Smooth muscle cell (in vitro differentiated cells): ENCODE data around the gene DNAJC21. TPM values are rescaled to one million over a fixed set of nuclear protein-coding genes. Genes with fewer than 3 reads are reported as not detected.

Experiments used
- DNase-seq: peaks from one replicate; lab custom pipeline; 2025; ENCODE audit not compliant: unreplicated experiment; lab: John Stamatoyannopoulos, UW
- H2AFZ ChIP-seq: fragments of 200-600 bp; sonication (generic); 2 replicates; pipeline ENCODE4 v1.6.0; 2016; ENCODE audit warnings: antibody characterized with exemption, low read depth, mild to moderate bottlenecking
- H3F3A ChIP-seq: fragments of 200-600 bp; sonication (generic); 2 replicates; pipeline ENCODE4 v1.6.0; 2017; ENCODE audit warnings: antibody characterized with exemption, low read depth
- H3K27ac ChIP-seq: fragments of 200-600 bp; sonication (generic); 2 replicates; pipeline ENCODE4 v1.5.1; 2016; ENCODE audit warnings: low read depth, mild to moderate bottlenecking
- H3K27me3 ChIP-seq: fragments of 200-600 bp; sonication (generic); 2 replicates; pipeline ENCODE4 v1.6.1; 2016; ENCODE audit warnings: low read depth, mild to moderate bottlenecking
- H3K36me3 ChIP-seq: fragments of 200-600 bp; sonication (generic); 2 replicates; pipeline ENCODE4 v1.5.1; 2016; ENCODE audit warnings: low read depth
- H3K4me1 ChIP-seq: fragments of 200-600 bp; sonication (generic); 2 replicates; pipeline ENCODE4 v1.5.1; 2016; ENCODE audit warnings: low read depth
- H3K4me2 ChIP-seq: fragments of 200-600 bp; sonication (generic); 2 replicates; pipeline ENCODE4 v1.6.0; 2016; ENCODE audit warnings: mild to moderate bottlenecking
- H3K4me3 ChIP-seq: fragments of 200-600 bp; sonication (generic); 2 replicates; pipeline ENCODE4 v1.5.1; 2016; ENCODE audit warnings: mild to moderate bottlenecking
- H3K79me2 ChIP-seq: fragments of 200-600 bp; sonication (generic); 2 replicates; pipeline ENCODE4 v1.6.0; 2016; ENCODE audit warnings: low read depth, mild to moderate bottlenecking
- H3K9ac ChIP-seq: fragments of 200-600 bp; sonication (generic); 2 replicates; pipeline ENCODE4 v1.6.0; 2016; ENCODE audit warnings: low read depth
- H3K9me3 ChIP-seq: fragments of 200-600 bp; sonication (generic); replicated peaks from 2 replicates; pipeline ENCODE4 v1.5.1; 2016; ENCODE audit warnings: low read depth
- H4K20me1 ChIP-seq: fragments of 200-600 bp; sonication (generic); 2 replicates; pipeline ENCODE4 v1.6.0; 2016; ENCODE audit warnings: low read depth
- CTCF ChIP-seq: fragments of 200-600 bp; sonication (generic); IDR thresholded peaks from 2 replicates; pipeline ENCODE4 v1.5.1; 2017; ENCODE audit warnings: borderline replicate concordance, mild to moderate bottlenecking, antibody characterized with exemption; ENCODE audit not compliant: insufficient read depth, poor library complexity, severe bottlenecking
- WGBS: methylation state at CpG from one replicate; pipeline ENCODE4 v1.1.7; 2016; ENCODE audit warnings: low lambda C conversion rate; 5-methylcytosine and 5-hydroxymethylcytosine counted together
- polyA plus RNA-seq: library from polyadenylated mRNA; unstranded; fragments of >200 nt; fragmentation: Nextera tagmentation; extraction: Ambion mirVana; gene quantifications from 2 replicates; pipeline ENCODE4 v1.2.1, GENCODE V29; 2016
- total RNA-seq: library from RNA; depleted of rRNA; stranded (reverse); fragments of >200 nt; gene quantifications from 2 replicates; pipeline ENCODE4 v1.2.3, GENCODE V29; 2014

Gene DNAJC21
- total and polyA plus RNA-seq, 2 experiments from 2014 or later: 21.8 to 27.9 TPM

GRCh38 chr5:34957857-34958690, 28.7 kb downstream of the DNAJC21 start:
- WGBS: 53% methylated on average over 5 of the region's 5 CpGs
- no peak for DNase-seq

DNA sequence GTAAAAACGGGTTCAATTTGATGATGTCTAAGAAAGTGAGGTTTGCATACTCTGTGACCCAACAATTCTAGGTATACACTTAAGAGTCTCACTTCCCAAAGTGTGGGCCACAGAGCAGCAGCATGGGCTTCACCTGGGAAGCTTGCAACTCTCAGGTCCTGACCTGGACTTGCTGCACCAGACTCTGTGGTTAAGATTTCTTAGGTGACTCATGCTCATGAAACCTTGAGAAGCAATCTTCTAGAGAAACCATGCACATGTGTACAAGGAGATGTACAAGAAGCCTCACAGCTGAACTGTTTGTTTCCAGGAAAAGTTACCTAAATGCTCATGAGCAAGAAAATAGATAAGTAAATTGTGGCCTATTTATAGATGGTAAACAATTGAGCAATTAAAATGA, 30.0 kb downstream of the DNAJC21 start:
- TF ChIP-seq CTCF: no peak
- Histone ChIP-seq H3K27ac (no peak overlapping the region), H4K20me1 (no peaks in the 10 kb centered on the region), H3K4me3 (no peak overlapping the region), H3K4me2 (no peak overlapping the region), H3K27me3 (no peaks in the 10 kb centered on the region), H3K9me3 (no peaks in the 10 kb centered on the region), H2AFZ (no peak overlapping the region), H3K36me3 (no peaks in the 10 kb centered on the region), H3K4me1 (no peaks in the 10 kb centered on the region), H3F3A (no peaks in the 10 kb centered on the region), H3K79me2 (no peaks in the 10 kb centered on the region), H3K9ac (no peak overlapping the region)
- 90% methylated on average over 1 of the region's 1 CpG for WGBS
- no peak for DNase-seq

More at GRCh38 chr5:34957857-34958690, 28.7 kb downstream of the DNAJC21 start:
- H3K4me2 ChIP-seq: no peak overlapping the region
- H3K9ac ChIP-seq: peak overlapping the region; percentile 17
- H3K4me3 ChIP-seq: no peak overlapping the region
- H3K9me3 ChIP-seq: no peaks in the 10 kb centered on the region
- H3K4me1 ChIP-seq: no peaks in the 10 kb centered on the region
- no peaks in the 10 kb centered on the region for H3F3A ChIP-seq
- H2AFZ ChIP-seq: no peak overlapping the region
- no peaks in the 10 kb centered on the region for H4K20me1 ChIP-seq
- peak; percentile 65 for TF ChIP-seq CTCF
- peak overlapping the region; percentile 21 for H3K27ac ChIP-seq
- H3K79me2 ChIP-seq: no peaks in the 10 kb centered on the region
- H3K36me3 ChIP-seq: no peaks in the 10 kb centered on the region
- no peaks in the 10 kb centered on the region for H3K27me3 ChIP-seq

DNA sequence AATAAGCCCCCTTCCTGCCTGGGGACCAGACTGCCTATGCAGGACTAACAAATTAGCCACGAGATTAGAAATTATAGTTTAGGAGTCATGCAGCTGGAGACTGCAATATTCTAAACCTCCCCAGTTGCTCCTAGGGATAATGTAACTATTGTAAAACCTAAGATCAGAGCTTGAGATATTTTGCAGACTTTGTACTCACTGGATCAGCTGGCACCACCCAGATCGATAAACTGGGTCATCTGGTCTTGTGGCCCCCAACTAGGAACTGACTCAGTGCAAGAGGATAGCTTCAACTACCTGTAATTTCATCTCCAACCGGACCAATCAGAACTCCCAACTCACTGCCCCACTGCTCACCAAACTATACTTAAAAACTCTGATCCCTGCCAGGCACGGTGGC, 38.2 kb downstream of the DNAJC21 start:
- H3K27ac ChIP-seq: no peak overlapping the region
- no peaks in the 10 kb centered on the region for H3K27me3 ChIP-seq
- H4K20me1 ChIP-seq: no peaks in the 10 kb centered on the region
- H3K4me2 ChIP-seq: no peak overlapping the region
- no peaks in the 10 kb centered on the region for H3K4me1 ChIP-seq
- no peaks in the 10 kb centered on the region for H3K79me2 ChIP-seq
- TF ChIP-seq CTCF: no peak
- H3F3A ChIP-seq: no peaks in the 10 kb centered on the region
- H3K9me3 ChIP-seq: no peaks in the 10 kb centered on the region
- WGBS: 95% methylated on average over 4 of the region's 4 CpGs
- H3K36me3 ChIP-seq: no peaks in the 10 kb centered on the region
- no peak for DNase-seq
- no peak overlapping the region for H3K4me3 ChIP-seq
- no peak overlapping the region for H3K9ac ChIP-seq
- no peak overlapping the region for H2AFZ ChIP-seq

DNA sequence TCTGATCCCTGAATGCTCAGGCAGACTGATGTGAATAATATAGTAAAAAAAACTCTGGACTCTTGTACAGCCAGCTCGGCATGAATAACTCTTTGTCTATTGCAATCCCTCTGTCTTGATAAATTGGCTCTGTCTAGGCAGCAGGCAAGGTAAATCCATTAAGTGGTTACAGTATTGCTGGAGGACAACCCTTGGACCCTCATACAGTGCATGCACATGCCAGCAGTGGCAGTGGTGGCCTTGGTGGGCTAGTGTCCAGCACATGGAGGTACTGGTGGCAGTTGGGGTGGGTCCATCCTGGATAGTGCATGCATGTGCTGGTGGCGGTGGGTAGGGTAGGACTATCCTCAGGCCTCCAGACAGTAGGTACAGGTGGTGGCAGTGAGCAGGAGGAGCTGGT, 38.9 kb downstream of the DNAJC21 start:
- no peak overlapping the region for H2AFZ ChIP-seq
- no peak overlapping the region for H3K4me3 ChIP-seq
- WGBS: 96% methylated on average over 2 of the region's 2 CpGs
- H3K4me1 ChIP-seq: no peaks in the 10 kb centered on the region
- H3K36me3 ChIP-seq: no peaks in the 10 kb centered on the region
- no peaks in the 10 kb centered on the region for H3K27me3 ChIP-seq
- no peaks in the 10 kb centered on the region for H4K20me1 ChIP-seq
- no peak overlapping the region for H3K27ac ChIP-seq
- no peak for DNase-seq
- TF ChIP-seq CTCF: no peak
- no peak overlapping the region for H3K9ac ChIP-seq
- no peaks in the 10 kb centered on the region for H3K9me3 ChIP-seq
- no peak overlapping the region for H3K4me2 ChIP-seq
- H3F3A ChIP-seq: no peaks in the 10 kb centered on the region
- H3K79me2 ChIP-seq: no peaks in the 10 kb centered on the region
